HUDEP-2 (cell line): Measurements from ENCODE around the gene ARHGAP32.
"Not testable (repeated sequence)": the region's sequence is repeated elsewhere in the genome, so short reads cannot be mapped to it uniquely, and the experiment has no call there.

Experiments
- DNase-seq, 76 experiments: peaks; one replicate each; lab custom pipeline; 2025; ENCODE audit not compliant: unreplicated experiment in 76 of 76; lab: John Stamatoyannopoulos, UW

The ARHGAP32 gene

DNA sequence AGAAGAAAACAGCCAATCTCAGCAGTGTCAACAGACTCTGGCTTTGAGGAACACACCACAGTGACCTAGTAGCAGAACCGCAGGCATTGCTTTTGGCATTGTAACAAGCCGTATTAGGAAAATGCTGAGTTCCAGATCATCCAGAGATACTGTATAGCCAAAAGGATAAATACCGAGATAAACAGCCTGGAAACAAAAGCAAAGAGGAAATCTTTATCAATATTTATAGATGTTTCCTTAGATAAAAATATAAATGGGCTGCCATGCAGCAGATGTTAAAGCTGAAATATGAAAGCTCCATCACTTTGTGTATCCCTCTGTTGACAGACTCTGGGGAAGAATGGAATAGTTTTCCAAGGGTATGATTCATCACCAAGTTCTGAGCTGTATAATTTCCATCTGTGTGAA is 150.5 kb downstream of the ARHGAP32 start:
- DNase-seq, result no peak

DNA sequence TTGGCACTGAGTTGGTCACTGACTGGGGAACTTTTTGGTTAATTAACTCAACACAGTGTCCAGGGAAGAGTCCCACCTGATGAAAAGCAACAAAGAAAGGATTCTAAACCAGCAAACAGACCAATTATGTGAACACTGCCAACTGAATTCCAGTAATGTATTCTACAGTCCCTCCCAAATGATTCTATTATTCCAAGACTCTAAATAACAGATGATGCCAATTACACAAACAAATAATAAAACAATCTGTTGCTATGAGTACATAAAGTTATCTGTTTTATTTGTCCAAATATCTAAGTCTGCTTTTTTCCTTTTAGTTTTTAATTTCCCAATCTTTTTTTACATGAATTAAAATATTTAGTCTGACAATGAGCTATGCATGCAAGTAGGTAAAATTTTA is 151.2 kb downstream of the ARHGAP32 start:
- no peak for DNase-seq

DNA sequence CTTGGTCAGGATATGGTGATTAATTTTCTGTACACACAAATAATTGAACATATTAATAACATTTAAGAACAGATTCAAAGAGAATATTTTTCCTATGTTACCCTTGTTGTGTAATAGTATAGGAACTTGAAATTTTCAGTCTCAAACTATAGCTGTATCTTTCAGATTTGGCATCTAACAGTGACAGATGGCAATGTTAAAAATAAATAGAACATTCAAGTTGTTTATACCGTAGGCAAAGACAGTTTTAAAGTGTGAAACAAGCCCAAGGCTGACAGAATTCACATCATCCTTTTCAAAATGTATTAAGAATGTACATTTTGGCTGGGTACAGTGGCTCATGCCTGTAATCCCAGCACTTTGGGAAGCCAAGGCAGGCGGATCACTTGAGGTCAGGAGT is 156.9 kb downstream of the ARHGAP32 start:
- no peak for DNase-seq

DNA sequence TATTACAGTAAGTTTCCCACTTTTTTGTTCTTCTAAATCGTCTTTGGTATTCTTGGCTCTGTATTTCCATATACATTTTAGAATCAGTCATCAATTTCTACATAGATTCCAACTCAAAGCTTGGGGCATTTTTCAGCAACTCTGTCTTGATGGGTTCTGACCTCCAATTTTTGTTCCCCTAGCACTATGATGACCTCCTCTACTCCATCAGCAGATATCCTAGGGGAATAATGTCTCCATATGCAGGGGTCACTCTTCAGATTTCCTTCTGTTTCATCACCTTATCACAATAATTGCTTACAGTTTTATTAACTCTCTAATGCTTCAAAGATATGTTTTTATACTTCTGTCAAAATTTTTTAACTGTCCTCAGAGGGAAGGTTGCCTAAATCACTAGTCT is 158.1 kb downstream of the ARHGAP32 start:
- no peak for DNase-seq

DNA sequence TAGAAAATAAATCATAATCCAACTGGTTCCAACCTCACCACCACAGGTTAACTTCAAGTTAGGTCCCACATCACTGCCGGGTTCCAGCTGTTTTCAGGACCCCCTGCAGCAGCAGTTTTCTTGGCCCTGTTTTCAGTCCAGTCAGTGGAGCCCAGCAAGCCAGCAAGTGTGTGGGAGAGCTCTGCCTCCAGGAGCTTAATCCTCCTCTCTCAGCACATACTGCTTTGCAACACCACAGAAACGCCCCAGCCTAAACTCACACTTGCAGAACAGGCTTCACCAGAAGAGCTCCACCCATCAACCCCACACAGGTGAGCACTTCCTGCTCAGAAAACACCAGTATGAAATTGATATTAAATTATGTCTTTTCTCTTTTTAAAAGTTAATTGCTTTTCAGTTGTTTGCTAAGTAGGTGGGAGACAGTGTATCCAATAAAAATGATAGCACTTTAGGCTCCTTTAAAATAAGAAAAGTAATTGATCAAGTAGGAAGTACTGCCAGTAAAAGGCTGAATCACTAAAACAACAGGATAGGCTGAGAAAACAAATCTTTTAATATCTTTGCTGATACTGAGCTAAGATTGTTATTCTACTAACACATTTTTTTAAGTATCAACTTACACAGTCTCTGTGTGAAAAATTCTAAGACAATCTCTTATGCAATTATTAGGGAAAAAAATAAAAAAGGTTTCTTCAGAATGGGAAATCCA is 168.0 kb downstream of the ARHGAP32 start:
- DNase-seq, result no peak

DNA sequence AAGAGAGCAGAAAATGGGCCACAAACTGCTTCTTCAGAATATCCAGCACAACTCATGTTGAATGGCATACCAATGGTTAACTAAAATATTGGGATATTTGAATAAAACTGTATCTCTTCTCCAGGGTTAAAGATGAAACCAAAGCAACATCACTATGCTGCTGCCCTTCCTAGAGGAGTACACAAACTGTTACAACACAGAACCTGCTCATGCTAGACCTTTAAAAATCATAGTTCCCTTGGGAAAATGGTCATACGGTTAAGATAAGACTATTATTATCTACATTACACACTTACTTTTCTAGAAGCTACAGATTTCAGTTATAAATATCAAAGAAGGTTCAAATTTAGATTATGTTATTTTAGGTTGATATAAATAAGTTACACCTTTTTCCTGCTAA is 170.8 kb downstream of the ARHGAP32 start:
- no peak for DNase-seq

DNA sequence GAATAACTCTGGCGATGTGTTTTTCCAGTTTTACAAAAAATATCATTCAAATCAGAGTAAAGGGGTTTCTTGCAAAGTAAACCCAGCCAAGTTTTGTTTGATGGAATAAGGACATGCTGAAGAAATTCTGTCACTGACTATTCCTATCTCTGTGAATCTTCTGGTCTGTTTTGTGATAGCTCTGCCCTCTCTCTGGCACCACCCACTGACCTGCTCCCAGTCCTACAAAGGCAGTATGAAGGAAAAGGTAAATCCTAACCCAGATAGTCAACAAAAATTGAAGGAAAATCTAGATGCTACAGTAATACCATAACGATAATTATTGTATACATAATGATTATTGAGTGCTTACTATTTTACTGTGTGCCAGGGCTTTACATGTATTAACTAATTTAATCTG is 173.1 kb downstream of the ARHGAP32 start:
- no peak for DNase-seq

DNA sequence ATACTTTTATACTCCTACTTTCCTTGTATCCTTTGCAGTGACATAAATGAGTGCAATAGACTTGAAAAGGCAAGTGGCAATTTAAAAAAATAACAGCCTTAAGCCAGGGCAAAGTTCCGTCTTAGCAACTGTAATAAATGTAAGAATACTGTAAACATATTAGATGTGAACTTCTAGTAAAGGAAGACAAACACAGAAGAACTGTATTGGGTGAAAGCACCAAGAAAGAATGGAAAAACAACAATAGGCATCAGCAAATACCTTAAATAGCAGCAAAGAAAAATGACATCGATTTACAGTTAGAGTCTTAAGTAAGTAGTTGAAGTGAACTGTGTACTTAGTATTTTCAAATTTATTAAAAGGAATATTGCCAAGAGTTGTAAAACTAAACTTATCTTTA is 174.0 kb downstream of the ARHGAP32 start:
- DNase-seq, result no peak

DNA sequence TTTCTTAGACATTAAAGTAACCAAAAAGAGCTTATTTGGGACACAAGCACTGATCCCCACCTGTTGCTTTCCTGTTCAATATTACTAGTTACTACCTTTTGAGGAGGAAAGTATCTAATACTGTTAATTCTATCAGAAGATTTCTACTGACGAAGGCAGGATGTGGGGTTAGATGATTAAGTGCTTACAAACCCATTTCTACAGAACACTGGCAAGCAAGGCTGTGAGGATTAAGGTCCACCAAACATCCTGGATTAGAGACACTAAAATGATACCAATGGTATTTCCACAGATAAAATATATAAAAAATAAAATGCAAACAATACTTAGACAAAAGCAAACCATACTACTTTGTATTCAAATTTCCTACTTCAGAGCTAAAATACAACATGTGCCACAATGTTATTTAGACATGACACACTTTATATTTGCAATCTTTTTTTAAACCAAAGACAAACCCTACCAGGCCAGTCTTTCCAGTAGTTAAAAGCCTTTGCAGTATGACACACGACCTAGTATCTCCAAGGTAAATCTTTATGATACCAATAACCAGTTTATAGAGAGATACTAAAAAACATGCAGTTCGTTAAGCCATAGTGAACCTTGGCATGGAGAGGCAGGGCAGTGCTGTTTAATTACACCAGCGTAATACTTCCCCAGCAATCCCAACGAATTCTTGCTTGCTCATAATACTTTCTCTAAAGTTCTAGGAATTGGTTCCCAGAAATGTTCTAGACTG is 178.2 kb downstream of the ARHGAP32 start:
- no peak for DNase-seq

DNA sequence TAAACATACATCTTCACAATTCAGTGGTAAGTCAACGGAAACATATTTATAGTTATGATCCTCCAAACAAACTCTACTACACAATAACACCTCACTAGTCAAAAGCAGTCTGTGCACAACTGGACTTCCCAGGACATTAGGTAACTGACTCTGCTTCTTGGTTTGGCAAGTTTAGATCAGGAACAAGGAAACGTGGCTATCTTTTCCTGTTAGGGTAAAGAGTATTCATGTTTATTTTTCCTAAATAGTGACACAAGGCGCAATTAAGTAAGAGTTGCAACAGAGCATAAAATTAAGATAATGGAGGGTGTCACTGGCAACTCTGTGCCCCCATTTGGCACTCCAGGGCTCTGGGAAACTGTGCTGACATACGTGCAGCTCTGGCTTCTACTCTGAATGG is 179.2 kb downstream of the ARHGAP32 start:
- no peak for DNase-seq

DNA sequence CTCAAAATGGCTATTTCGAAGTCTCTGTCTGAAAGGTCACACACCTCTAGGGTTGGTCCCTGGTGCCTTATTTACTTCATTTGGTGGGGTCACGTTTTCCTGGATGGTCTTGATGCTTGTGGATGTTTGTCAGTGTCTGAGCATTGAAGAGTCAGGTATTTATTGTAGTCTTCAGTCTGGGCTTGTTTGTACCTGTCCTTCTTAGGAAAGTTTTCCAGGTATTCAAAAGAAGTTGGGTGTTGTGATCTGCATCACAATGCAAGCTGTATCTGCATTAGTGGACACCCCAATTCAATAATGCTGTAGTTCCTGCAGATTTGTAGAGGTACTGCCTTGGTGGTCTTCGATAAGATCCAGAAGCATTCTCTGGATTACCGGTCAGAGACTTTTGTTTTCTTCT is 186.0 kb downstream of the ARHGAP32 start:
- DNase-seq, result no peak

DNA sequence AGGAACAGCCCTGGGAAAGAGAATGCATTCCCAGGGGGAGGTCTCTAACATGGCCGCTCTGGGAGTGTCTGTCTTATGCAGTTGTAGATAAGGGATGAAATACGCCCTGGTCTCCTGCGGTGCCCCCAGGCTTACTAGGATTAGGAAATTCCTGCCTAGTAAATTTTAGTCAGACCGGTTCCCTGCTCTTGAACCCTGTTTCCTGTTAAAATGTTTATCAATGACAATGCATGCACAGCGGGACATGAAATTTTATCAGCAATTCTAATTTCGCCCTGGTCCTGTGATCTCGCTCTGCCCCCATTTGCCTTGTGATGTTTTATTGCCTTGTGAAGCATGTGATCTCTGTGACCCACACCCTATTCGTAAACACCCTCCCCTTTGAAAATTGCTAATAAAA is 193.0 kb downstream of the ARHGAP32 start:
- not testable (repeated sequence) for DNase-seq

DNA sequence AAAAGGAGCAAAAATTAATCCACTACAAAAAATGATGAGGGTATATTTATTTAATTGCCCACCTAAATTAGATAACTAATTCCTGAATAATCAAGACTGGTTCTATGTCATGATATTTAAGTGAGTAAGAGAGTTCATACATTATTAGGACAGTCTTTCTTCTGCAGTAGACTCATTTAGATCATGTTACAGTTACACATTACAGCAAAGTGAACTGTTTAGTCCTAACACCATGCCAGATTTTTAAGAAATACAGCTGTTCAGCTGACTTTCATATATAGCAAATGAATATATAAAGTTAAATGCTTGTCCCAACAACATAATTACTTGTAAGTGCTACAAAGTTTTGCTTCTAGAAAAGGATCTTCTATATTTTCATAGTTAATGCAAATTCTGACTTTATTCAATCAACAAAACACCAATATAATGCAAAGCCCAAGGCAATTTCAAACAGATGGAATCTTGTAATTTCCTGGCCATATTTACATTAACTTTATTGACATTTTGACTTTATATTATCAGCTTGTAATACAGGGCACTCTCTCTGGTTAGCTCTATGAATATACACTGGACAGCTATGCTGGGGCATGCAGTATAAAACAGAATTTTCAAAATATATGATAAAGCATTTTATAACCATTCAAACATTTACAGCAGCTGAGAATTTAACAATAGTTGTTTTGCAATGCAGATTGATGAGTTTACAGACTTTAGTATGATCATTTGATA is 203.7 kb downstream of the ARHGAP32 start:
- no peak for DNase-seq

DNA sequence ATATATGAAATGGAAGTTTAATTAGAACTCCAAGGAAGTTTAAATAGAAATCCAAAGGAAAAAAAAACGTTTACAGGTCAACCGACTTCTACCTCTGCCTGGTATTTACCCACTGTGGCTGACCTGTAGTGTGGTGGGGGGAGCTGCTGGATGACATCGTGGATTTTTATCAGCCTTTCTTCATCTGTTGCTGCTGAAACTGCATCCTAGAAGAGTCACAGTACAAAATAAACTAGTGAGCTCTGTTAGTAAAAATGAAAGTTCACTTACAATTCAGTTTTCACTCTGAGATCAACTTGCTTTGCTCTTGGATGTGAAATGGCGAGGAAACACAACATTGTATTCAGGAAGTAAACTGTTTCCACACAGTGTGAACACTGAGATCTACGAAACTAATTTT is 206.2 kb downstream of the ARHGAP32 start:
- DNase-seq, result no peak

DNA sequence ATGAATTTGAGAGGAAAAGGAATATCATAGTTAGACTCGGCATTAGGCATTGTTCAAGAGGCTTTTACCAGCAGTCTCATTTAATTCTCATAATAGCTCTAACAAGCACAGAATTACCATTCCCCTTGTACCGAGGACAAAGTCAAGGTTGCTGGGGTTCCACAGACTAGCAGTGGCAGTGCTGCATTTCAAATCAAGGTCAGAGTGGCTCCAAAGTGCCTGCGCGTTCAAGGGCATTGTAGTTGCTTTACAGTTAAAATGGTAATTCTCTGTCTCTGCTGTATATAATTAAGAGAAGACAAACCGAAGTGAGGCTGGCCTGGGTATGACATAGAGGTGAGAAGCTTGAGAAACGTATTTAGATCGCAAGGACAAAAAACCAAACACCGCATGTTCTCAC is 209.1 kb downstream of the ARHGAP32 start:
- DNase-seq, result no peak

DNA sequence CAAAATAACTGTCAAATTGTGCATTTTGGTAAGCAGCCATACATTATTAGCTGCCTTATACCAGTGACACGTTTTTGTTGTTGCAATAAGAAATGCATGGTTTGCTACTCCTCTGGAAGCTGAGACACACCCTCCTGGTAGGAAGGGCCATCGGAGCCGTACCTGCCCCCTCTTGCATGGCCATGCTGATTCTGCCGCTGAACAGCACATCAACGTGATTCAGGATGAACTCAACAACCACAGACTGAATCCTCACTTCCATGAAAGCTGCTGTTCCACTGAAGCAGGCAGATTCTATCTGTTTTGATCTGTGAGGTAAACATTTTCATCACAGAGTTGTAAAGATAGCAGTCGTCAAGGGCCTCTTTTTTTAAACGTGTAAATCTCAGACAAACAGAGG is 210.9 kb downstream of the ARHGAP32 start:
- no peak for DNase-seq

DNA sequence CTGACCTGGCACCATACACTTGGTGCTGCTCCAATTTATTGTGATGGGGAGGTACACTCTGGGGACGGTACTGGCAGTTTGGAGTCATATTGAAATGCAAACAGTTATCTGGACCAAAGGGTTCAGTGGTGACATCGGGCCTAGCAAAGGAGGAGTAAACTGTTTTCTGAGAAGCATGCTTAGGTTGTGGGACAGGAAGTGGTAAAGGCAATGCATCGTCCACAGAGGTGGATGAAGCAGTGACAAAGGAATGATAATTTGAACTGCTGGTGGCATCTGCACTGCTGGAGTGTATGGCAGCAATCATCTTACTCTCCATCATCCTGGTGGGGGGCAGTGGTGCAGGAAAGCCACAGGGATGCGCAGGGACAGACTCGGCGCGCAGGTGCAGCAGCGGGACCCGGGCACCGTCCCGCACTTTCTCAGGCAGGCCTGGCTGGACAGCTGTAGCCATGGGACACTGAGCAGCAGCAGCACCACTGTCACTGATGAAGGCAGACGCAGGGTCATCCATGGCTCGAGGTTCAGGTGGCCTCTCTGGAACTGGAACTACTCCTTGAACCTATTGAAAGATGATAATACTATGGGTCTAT is 221.4 kb downstream of the ARHGAP32 start:
- no peak for DNase-seq

DNA sequence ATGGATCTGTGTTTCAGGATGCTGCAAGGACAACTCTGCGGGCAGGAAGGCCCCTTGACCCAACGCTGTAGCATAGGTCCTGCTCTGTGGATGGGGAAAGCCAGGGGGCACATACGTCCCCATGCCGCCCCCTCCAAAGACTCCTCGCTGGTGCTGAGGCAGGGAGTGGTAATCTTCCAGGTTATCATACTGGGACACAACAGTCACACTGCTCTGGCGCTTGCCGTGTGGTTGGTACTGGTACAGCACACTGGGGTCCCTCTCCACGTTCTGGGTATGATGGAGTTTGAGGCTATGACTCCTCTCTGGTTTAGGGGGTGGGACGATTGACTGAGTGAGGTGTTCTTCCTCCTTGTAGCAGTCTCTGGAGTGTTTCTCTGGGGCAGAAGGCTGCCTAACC is 223.2 kb downstream of the ARHGAP32 start:
- DNase-seq, result no peak

DNA sequence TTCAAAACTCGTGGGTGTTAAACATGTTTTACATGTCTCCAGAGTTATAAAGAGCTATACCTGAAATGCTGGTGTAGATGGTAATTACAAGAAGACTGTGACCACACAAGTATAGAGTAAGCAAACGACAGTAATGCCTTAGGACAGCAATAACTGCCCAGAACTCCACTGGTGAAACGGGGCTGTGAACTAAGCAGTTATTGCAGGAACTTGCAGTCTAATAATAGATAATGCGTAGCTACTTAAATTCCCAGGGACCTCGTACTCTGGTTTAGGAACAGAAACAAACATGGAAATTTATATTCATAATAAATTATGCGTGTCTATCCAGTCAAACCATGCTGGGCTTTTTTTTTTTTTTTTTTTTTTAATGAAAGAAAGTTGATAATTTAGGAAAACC is 224.5 kb downstream of the ARHGAP32 start:
- no peak for DNase-seq

DNA sequence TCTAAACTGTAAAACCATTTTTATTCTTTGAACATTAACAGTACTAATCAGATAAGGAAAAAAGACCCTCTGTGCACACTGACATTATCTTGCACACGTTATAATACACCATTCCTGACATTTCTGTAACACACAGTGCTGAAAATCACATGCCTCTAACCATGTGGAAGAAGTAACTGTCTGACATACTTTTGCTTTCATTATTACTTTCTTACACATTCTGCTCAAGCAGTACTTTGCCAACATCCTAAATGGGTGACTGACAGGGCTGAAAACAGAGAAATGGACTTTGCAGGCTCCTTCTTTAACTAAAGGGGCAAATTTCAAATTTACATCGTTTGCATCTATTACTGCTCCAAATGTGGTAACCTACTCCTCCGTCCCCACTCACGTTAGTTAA is 226.6 kb downstream of the ARHGAP32 start:
- DNase-seq, result no peak

DNA sequence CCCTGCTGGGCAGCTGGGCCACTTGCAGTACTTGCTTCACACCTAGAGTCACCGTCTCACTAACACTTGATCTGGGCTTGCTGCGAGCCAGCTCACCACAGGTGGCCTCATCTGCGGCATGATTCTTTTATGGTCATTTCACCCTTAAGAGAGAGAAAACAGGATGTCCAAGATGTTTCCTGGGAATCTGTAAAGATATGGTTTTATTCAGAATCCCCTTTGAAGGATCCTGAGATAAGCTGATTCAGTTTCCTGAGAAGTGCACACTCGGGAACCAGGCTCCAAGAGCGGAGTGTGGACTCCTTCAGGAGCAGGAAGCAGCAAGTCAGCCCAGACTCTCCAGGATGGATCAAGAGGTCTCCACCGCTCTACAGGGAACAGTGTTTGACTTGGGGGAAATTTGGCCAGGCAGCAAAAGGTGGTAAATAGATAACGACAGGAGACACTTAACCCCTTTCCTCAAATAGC is 227.6 kb downstream of the ARHGAP32 start:
- no peak for DNase-seq
